GM19324 (cell line): ENCODE data around the gene CTSH.
"Not testable (repeated sequence)": the region's sequence is repeated elsewhere in the genome, so short reads cannot be mapped to it uniquely, and the experiment has no call there.

Experiments used
- ATAC-seq: cut with Tn5 transposase; IDR thresholded peaks from one replicate; pipeline ENCODE4 v1.9.1; 2021; ENCODE audit warnings: mild to moderate bottlenecking, moderate library complexity; ENCODE audit not compliant: unreplicated experiment, low FRiP score

The CTSH gene

GRCh38 chr15:78925076-78925624 is 19.7 kb downstream of the CTSH start:
- ATAC-seq, result no peak

- no peak for ATAC-seq
Measured at GRCh38 chr15:78923480-78924360, 21.1 kb downstream of the CTSH start.

GRCh38 chr15:78923015-78923414 is 21.8 kb downstream of the CTSH start:
- ATAC-seq, result no peak

- ATAC-seq, result no peak
Measured at GRCh38 chr15:78922527-78922926, 22.3 kb downstream of the CTSH start.

GRCh38 chr15:78921940-78922339 is 22.9 kb downstream of the CTSH start:
- ATAC-seq, result no peak

GRCh38 chr15:78921517-78921916 is 23.3 kb downstream of the CTSH start:
- no peak for ATAC-seq

GRCh38 chr15:78917888-78918287 is 27.0 kb downstream of the CTSH start:
- ATAC-seq, result no peak

GRCh38 chr15:78916088-78916487 is 28.8 kb downstream of the CTSH start:
- ATAC-seq, result no peak

- no peak for ATAC-seq
Measured at GRCh38 chr15:78915341-78916087, 29.3 kb downstream of the CTSH start.

GRCh38 chr15:78914027-78914764 is 30.6 kb downstream of the CTSH start:
- ATAC-seq, result no peak

GRCh38 chr15:78913012-78913411 is 31.8 kb downstream of the CTSH start:
- ATAC-seq, result no peak

GRCh38 chr15:78912316-78912715 is 32.5 kb downstream of the CTSH start:
- ATAC-seq, result no peak

GRCh38 chr15:78910271-78910670 is 34.6 kb downstream of the CTSH start:
- no peak for ATAC-seq

- no peak for ATAC-seq
Measured at GRCh38 chr15:78909791-78910228, 35.0 kb downstream of the CTSH start.

GRCh38 chr15:78909160-78909695 is 35.6 kb downstream of the CTSH start:
- no peak for ATAC-seq

GRCh38 chr15:78907577-78907976 is 37.3 kb downstream of the CTSH start:
- no peak for ATAC-seq

- ATAC-seq, result no peak
Measured at GRCh38 chr15:78906316-78906620, 38.6 kb downstream of the CTSH start.

GRCh38 chr15:78904599-78905358 is 40.1 kb downstream of the CTSH start:
- ATAC-seq, result no peak

- not testable (repeated sequence) for ATAC-seq
Measured at GRCh38 chr15:78902281-78903032, 42.4 kb downstream of the CTSH start.
